GM21360 (cell line): ENCODE data around the gene DPEP1.

Experiments used
- ATAC-seq: cut with Tn5 transposase; IDR thresholded peaks from one replicate; pipeline ENCODE4 v1.9.1; 2021; ENCODE audit warnings: mild to moderate bottlenecking, moderate library complexity; ENCODE audit not compliant: unreplicated experiment

DPEP1 gene

GRCh38 chr16:89598199-89598598, 15.2 kb upstream of the DPEP1 start:
- no peak for ATAC-seq

DNA sequence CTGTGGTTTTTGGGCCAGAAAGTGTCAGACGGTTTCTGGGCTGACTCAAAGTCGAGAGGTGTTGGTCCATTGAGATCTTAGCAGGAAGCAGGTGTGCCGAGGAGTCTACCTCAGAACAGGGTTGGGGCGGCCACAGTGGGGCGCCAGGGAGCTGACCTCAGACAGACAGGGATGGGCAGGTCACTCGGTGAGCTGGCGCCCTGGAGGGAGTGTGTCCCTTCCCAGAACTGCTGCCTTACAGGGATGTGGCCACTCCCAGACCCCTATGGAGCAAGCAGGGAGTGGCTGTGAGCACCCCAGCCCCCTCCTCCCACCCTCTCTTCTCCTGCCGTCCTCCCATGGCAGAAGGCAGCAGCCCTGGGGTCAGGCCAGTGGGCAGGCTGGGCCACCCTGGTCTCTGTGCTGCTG, 14.0 kb upstream of the DPEP1 start:
- no peak for ATAC-seq

DNA sequence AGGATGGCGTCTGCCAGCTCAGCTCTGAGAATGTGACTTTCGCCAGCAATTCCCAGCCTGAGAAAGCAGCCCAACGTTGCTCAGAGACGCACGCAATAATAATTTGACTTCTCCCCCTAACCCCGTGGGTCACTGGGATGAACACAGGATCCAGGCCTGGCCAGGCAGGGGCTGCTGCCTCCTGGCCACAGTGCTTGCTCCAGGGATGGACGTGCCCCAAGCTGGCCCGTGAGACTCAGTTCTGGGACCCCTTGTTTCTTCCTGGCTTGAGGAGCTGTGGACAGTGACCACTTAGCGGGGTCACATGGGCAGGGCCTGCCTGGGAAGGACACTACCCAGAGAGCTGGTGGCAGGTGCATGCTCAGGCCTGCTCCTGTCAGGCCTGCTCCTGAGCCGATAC, 13.5 kb upstream of the DPEP1 start:
- ATAC-seq, result no peak

DNA sequence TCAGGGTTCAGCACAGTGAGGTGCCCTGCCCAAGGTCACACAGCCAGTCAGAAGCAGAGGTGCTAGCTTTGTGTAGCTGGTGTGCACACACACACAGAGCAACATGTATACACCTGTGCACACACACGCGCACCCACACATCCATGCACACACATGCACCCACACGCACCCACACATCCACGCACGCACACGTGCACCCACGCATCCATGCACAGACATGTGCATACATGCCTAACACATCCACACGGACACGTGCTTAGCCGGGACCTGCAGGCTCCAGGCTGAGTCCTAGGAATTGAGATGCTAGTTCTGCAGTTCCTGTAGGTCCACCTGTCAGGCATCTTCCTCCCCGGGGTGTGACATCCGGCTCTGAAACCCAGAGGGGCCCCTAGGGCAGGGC, 13.0 kb upstream of the DPEP1 start:
- no peak for ATAC-seq

DNA sequence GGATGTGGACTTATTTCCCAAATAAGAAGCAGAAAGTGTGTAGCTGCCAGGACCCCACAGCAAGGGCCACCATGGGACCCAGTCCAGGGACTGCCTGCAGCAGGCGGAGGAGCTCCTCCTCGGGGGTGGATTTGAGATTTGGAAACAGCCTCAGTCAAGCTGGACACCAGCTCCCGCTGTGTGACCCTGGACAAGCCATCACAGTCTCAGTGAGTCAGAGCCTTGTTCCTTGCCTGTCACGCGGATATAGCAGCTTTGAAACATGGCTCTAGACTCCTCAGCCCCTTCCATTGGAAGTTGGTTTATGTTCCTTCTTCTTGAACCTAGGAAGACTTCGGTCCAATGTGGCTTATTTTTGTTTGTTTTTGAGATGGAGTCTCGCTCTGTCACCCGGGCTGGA, 12.5 kb upstream of the DPEP1 start:
- no peak for ATAC-seq

DNA sequence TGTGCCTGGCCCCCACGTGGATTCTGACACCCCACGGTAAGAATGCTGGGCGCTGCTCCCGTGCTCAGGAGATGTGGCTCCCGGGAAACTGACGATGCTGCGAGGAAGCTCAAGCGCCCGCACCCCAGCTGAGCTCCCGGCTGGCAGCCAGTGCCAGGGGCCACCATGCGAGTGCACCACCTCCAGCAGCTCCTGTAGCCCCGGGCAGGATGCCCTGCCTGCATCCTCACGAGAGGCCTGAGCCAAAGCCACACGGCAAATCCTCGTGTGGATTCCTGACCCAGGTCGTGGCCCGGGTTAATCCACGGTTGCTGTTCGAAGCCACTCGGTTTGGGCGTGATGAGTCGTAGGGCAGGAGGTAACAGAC, 11.6 kb upstream of the DPEP1 start:
- no peak for ATAC-seq

GRCh38 chr16:89602273-89602951, 11.0 kb upstream of the DPEP1 start:
- ATAC-seq, result no peak

DNA sequence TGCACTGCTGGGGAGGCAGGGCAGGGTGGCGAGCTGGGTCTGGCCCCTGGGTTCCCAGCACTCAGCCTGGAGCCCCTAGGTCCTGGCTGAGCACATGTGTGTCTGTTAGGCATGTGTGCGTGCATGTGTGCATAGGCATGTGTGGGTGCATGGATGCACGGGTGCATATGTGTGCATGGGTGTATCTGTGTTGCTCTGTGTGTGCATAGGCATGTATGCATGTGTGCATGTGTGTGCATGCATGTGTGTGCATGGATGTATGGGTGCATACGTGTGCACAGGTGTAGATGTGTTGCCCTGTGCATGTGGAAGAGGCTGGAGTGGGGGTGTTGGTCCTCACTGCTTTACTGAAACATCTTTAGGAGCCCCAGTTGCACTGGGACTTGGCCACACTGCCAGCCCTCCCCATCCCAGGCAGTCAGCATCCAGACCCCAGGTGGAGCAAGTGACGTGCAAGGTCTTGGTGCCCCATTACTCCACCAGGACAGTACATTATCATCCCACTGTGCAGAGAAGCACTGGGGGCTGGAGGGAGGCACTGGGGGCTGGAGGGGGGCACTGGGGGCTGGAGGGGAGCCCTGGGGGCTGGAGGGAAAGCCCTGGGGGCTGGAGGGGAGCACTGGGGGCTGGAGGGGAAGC, 10.4 kb upstream of the DPEP1 start:
- ATAC-seq, result no peak

DNA sequence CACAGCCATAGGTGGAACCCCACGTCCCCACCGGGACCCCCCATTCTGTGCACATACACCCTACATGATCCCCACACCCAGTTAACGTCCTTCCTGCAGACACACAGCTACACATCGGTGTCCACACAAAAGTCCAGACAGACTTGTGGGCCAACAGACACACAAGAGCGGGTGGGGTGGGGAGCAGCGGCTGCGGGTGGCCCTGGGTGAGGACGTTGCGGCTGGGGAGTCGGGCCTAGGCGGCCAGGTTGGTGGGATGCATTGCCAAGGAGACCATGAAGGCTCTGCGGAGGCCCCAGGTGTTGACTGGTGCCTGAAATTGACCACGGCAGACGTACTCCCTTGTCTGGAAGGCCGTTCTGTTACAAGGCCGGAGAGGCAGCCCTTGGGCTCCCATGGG, 8.7 kb upstream of the DPEP1 start:
- no peak for ATAC-seq

GRCh38 chr16:89605186-89605970, 8.1 kb upstream of the DPEP1 start:
- ATAC-seq, result no peak

DNA sequence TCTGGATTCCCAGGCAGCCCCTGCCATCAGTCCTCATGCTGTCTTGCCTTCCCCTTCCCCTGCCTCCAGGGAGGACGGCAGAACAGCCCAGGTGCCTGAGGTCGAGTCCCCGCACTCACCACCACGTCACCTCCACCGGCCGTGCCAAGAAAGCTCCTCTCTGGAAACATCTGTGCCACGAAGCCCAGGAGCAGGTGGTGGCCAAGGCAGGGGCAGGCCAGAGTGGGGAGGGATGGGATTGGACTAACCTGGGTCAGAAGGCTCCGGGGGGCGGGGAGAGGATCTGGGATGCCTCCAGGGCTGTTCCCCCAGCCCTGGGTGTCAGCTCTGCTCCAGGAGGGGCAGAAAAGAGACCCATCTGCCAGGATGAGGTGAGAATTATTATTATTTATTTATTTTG, 7.4 kb upstream of the DPEP1 start:
- no peak for ATAC-seq

GRCh38 chr16:89607453-89607852, 6.0 kb upstream of the DPEP1 start:
- no peak for ATAC-seq

DNA sequence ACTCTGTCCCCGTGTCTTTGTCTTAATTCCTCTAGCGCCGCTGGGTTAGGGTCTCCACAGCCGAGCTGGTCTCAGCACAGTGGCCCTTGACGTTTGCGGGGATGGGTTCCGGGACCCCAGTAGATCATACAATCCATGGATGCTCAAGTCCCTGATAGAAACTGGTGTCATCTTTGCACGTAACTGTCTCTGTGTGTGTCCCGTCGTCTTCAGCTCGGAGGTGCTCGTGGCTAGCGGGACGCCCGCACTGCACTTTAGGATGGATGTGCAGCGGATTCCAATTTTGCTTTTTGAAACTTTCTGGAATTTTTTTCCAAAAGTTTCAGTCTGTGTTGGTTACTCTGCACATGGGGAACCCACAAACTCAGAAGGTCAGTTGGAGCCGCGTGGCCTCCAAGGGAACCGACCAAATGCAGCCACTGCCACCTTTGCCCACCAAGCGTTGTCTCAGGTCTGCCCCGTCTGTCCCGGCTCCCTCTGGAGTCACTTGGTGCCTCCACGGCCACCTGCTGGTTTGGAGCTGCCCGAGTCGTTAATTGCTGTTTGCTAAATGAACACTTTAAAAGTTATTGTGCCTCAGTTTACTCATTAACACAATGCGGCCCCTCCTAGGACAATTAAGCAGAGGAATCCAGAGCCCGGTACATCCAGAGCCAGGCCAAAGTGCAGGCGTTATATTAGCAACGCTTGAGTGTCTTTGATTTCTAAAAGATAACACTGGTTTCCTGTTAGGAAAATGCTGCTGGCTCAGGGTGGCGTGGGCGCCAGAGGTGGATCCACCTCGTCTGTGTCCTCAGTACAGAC, 5.3 kb upstream of the DPEP1 start:
- ATAC-seq, result no peak

- ATAC-seq, result no peak
Measured at GRCh38 chr16:89610108-89610453, 3.4 kb upstream of the DPEP1 start.

DNA sequence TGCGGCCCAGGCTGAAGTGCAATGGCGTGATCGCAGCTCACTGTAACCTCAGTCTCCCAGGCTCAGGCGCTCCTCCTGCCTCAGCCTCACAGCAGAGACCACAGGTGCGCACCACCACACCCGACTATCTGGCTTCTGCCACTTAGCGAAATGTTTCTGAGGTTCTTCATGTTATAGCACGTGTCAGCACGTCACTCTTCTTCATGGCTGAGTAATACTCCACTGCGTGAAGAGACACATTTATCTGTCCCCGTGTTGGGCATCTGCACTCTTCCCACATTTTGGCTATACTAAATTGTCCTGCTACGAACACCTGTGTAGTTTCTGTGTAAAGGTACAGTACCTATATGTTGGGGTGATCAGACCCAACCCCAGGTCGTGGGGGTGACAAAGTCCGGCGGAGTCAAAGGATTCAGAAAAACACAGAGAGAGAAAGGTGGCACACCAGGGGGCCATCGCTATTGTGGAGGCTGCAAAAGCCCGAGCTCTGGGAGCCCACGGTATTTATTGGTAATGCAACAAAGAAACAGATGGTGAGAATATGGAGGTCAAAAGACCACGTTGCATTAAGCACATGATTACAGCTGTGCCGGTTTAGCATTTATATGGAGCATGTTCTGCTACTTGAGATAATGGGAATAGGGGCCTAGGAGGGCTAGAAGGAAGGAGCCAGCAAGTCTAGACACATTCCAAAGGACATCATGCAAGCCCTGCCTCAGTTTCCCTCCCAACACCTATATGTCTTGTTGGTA, 851 bp upstream of the DPEP1 start:
- no peak for ATAC-seq

GRCh38 chr16:89613954-89614459, 565 bp downstream of the DPEP1 start:
- ATAC-seq, result no peak

GRCh38 chr16:89615176-89615575, 1.7 kb downstream of the DPEP1 start:
- no peak for ATAC-seq

DNA sequence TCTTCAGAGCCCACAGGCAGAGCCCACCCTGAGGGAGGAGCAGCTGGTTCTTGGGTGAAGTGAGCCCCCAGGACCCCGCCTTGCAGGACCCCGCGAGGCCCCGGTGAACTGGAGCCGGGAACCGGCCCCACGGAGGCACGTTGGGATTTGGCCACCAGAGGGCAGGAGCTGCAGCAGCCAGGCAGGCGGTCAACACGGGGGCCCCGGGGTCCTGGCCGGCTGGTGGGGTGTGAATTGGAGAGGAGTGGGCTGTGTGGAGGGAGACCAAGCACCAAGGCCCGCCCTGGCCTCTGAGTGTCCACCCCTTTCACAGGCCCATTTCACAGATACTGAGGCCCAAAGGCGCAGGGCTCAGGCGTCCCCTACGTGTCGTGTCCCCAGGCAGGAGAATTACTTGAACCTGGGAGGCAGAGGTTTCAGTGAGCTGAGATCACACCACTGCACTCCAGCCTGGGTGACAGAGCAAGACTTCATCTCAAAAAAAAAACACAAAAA, 2.2 kb downstream of the DPEP1 start:
- ATAC-seq, result no peak

GRCh38 chr16:89616623-89617022, 3.2 kb downstream of the DPEP1 start:
- ATAC-seq, result no peak

DNA sequence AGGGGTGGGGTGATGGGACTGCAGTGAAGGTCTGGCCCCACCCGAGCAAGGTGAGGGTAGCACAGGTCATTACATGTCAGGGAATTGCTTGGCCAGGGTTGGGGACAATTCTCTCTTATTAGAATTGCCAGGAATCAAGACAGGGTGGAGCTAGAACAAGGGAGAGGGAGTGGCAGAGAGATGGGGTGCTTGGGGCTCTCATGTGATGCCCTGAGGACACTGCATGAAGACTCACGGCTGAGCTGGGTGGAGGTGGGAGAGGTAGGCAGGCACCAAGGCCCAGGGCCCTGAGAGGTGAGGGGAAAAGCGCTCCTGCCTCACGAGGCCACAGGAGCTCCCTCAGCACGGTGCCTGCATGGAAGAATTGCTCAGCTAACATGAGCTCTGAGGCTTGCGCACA, 3.6 kb downstream of the DPEP1 start:
- ATAC-seq, result no peak
